ENCODE results near the gene SREBF2.

Gene SREBF2

DNA sequence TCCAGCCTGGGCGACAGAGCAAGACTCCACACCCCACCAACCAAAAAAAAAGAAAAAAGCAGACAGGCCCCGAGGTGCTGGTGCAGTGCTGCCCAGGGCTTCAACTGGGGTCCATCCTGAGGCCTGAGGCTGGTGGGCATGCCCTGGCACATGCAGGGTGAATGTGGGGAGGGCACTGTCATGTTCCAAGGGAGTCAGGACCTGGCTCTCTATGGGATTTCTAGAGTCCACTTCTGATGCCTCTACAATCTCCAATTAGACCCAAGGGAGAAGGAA lies 103.9 kb downstream of the SREBF2 start:
- Histone ChIP-seq H3K27me3 (replicated peaks; ENCODE audit: control insufficient read depth, insufficient read depth, low read length) (no peaks in the 10 kb centered on the region), H3K4me3 (replicated peaks; ENCODE audit: low read depth, low read length) (no peak overlapping the region), H3K36me3 (ENCODE audit: control insufficient read depth, insufficient read depth, low read length) (peaks cover 5% of the 10 kb centered on the region)
- peak; percentile 35 for DNase-seq (ENCODE audit: extremely low read depth, insufficient read length)
- TF ChIP-seq CTCF (IDR thresholded peaks at IDR 0.05; ENCODE audit: insufficient read depth, low read length, poor library complexity, severe bottlenecking): no peak

GRCh38 chr22:41939981-41940831 lies 107.3 kb downstream of the SREBF2 start:
- Histone ChIP-seq H3K36me3 (ENCODE audit: control insufficient read depth, insufficient read depth, low read length) (peaks cover 9% of the 10 kb centered on the region), H3K27me3 (replicated peaks; ENCODE audit: control insufficient read depth, insufficient read depth, low read length) (no peaks in the 10 kb centered on the region), H3K4me3 (replicated peaks; ENCODE audit: low read depth, low read length) (peak overlapping the region; percentile 28)
- DNase-seq (ENCODE audit: extremely low read depth, insufficient read length): peak; percentile 84
- TF ChIP-seq CTCF (IDR thresholded peaks at IDR 0.05; ENCODE audit: insufficient read depth, low read length, poor library complexity, severe bottlenecking): no peak

DNA sequence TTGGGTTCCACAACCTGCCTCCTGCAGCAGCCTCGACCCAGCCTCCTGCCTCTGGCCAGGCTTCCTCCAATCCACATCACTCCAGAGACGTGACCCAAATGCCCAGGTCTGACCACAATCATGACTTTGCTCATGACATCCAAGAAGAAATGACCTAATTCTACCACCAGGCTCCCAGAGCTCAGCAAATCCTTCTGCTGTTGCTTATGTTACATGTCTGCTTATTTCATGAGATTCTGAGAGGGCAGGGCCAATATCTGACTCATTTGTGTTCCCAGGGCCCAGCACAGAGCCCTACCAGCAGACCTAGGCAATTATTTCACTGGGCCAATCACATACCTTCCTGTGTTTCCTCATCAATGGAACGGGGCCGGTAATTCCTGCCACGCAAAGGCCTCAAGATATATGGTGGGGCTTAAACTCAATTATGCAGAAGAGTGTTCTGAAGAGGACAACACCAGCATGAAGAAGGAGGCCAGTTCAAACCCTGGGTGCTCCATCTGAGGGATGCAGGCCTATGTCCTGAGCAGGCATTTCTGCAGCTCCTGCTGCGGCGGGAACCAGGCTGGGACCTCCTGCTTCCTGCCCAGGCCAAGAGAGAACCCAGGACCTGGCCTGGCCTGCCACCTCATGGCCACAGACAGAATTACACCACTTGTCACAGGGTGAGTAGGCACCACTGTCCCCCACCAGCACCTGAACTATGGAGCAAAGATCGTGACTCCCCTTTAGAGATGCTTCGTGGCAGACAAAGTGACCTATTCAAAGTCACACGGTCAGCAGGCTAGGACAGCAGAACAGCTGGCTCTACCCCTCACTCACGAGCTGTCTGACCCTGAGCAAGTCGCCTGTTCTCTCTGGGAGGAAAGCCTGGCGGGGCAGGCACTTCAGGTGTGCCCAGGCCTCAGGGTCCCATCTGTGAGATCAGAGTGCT lies 108.2 kb downstream of the SREBF2 start:
- TF ChIP-seq CTCF (IDR thresholded peaks at IDR 0.05; ENCODE audit: insufficient read depth, low read length, poor library complexity, severe bottlenecking): peak; percentile 86
- Histone ChIP-seq H3K4me3 (replicated peaks; ENCODE audit: low read depth, low read length) (no peak overlapping the region), H3K27me3 (replicated peaks; ENCODE audit: control insufficient read depth, insufficient read depth, low read length) (no peaks in the 10 kb centered on the region), H3K36me3 (ENCODE audit: control insufficient read depth, insufficient read depth, low read length) (peaks cover 9% of the 10 kb centered on the region)
- DNase-seq (ENCODE audit: extremely low read depth, insufficient read length): peak; percentile 69

DNA sequence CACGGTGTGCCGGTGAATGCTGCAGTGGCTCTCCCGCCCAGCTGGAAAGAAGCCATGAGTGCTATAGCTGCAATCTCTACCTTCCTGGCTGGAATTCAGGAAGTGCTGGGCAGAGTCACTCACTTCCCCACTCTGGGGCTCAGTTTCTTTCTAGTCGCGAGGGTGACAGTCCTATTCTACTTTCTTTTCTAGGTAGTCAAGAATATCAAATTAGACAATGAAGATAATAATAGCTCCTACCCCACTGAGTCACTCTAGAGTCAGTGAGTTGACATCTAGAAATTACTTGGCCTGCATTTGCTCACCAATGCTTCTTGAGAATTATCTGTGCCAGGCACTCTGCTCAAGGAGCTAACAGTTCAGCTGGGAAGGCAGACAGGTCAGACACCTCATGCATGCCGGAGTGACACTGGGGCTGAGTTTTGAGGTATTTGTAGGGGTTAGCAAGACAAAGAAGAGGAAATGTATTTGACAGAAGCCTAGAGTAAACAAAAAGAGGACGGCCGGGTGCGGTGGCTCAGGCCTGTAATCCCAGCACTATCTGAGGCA lies 110.8 kb downstream of the SREBF2 start:
- Histone ChIP-seq H3K36me3 (ENCODE audit: control insufficient read depth, insufficient read depth, low read length) (peaks cover 7% of the 10 kb centered on the region), H3K27me3 (replicated peaks; ENCODE audit: control insufficient read depth, insufficient read depth, low read length) (no peaks in the 10 kb centered on the region), H3K4me3 (replicated peaks; ENCODE audit: low read depth, low read length) (no peak overlapping the region)
- TF ChIP-seq CTCF (IDR thresholded peaks at IDR 0.05; ENCODE audit: insufficient read depth, low read length, poor library complexity, severe bottlenecking): no peak
- DNase-seq (ENCODE audit: extremely low read depth, insufficient read length): no peak

- Histone ChIP-seq H3K27me3 (replicated peaks; ENCODE audit: control insufficient read depth, insufficient read depth, low read length) (no peaks in the 10 kb centered on the region), H3K36me3 (ENCODE audit: control insufficient read depth, insufficient read depth, low read length) (peaks cover 4% of the 10 kb centered on the region), H3K4me3 (replicated peaks; ENCODE audit: low read depth, low read length) (peak within 1 kb of the TSS; percentile 87)
- TF ChIP-seq CTCF (IDR thresholded peaks at IDR 0.05; ENCODE audit: insufficient read depth, low read length, poor library complexity, severe bottlenecking): no peak
- DNase-seq (ENCODE audit: extremely low read depth, insufficient read length): peak; percentile 98
These were observed 113.9 kb downstream of the SREBF2 start, which contains the start of gene CENPM for GRCh38 chr22:41946629-41947423. TSS of gene CENPM (minus strand) at chr22:41947152. CDS start at chr22:41947076, 76 bp downstream.

Data from GM06990 (cell line).